Breast epithelium (tissue), 3 donors: Measurements from ENCODE around the gene BRINP1.

Source experiments
- CTCF ChIP-seq, 3 donors: fragments of 450-650 bp; IDR thresholded peaks; one replicate each; pipeline ENCODE4 v1.5.1; 2016 to 2017; ENCODE audit warnings: antibody characterized with exemption in 3 of 3, mild to moderate bottlenecking in 3 of 3, moderate library complexity in 3 of 3
- POLR2A ChIP-seq: fragments of 450-650 bp; IDR thresholded peaks from one replicate; pipeline ENCODE4 v1.6.1; 2016; ENCODE audit warnings: antibody characterized with exemption, mild to moderate bottlenecking, moderate library complexity
- POLR2AphosphoS5 ChIP-seq, 3 donors: sonication (generic); formaldehyde crosslinking; IDR thresholded peaks; one replicate each; pipeline ENCODE4 v1.6.1; 2017; ENCODE audit warnings: antibody characterized with exemption in 3 of 3

GRCh38 chr9:119409552-119409951, 40.3 kb upstream of the BRINP1 start:
- TF ChIP-seq CTCF (IDR thresholded peaks at IDR 0.05): no peak
- TF ChIP-seq POLR2A: no peak
- no peak for TF ChIP-seq POLR2AphosphoS5 (IDR thresholded peaks at IDR 0.05)
